Trophoblast cell (in vitro differentiated cells and primary cell): ENCODE data around the gene THNSL1.
"Not testable (repeated sequence)": the region's sequence is repeated elsewhere in the genome, so short reads cannot be mapped to it uniquely, and the experiment has no call there.

ENCODE experiments used
- DNase-seq, 2 donors: peaks; one replicate each; pipeline ENCODE4 v3.0.0-alpha.2; 2016
- H2AFZ ChIP-seq: 2 replicates; pipeline ENCODE4 v1.6.1; 2013; ENCODE audit warnings: low read length, moderate library complexity, mild to moderate bottlenecking; ENCODE audit not compliant: insufficient read depth, poor library complexity
- H2AK5ac ChIP-seq: 2 replicates; pipeline ENCODE4 v1.6.1; 2013; ENCODE audit warnings: mild to moderate bottlenecking, low read length
- H2BK120ac ChIP-seq: 2 replicates; pipeline ENCODE4 v1.6.1; 2013; ENCODE audit warnings: low read length, mild to moderate bottlenecking, moderate library complexity; ENCODE audit not compliant: insufficient read depth, poor library complexity
- H2BK12ac ChIP-seq: 2 replicates; pipeline ENCODE4 v1.6.1; 2013; ENCODE audit warnings: mild to moderate bottlenecking, low read length, moderate library complexity
- H2BK5ac ChIP-seq: 2 replicates; pipeline ENCODE4 v1.6.1; 2013; ENCODE audit warnings: low read length, low read depth, moderate library complexity, mild to moderate bottlenecking; ENCODE audit not compliant: poor library complexity
- H3K14ac ChIP-seq: 2 replicates; pipeline ENCODE4 v1.6.1; 2013; ENCODE audit warnings: mild to moderate bottlenecking, low read length
- H3K18ac ChIP-seq: 2 replicates; pipeline ENCODE4 v1.6.1; 2013; ENCODE audit warnings: mild to moderate bottlenecking, low read length
- H3K23ac ChIP-seq: 2 replicates; pipeline ENCODE4 v1.6.1; 2013; ENCODE audit warnings: low read length
- H3K27ac ChIP-seq: 2 replicates; pipeline ENCODE4 v1.5.1; 2013; ENCODE audit warnings: low read depth, mild to moderate bottlenecking, inconsistent platforms, low read length, moderate library complexity
- H3K27me3 ChIP-seq: 2 replicates; pipeline ENCODE4 v1.6.1; 2013; ENCODE audit warnings: inconsistent platforms, mild to moderate bottlenecking, low read length, moderate library complexity; ENCODE audit not compliant: insufficient read depth
- H3K36me3 ChIP-seq, 2 experiments: 1 replicate in 1 of 2; 2 replicates in 1 of 2; pipeline ENCODE4 v1.6.1; 2013; ENCODE audit warnings: low read length in 2 of 2, mild to moderate bottlenecking in 2 of 2, moderate library complexity in 1 of 2; ENCODE audit not compliant: insufficient read depth in 2 of 2, control insufficient read depth in 1 of 2
- H3K4ac ChIP-seq: 2 replicates; pipeline ENCODE4 v1.6.1; 2013; ENCODE audit warnings: low read depth, mild to moderate bottlenecking, low read length, moderate library complexity
- H3K4me1 ChIP-seq, 2 experiments: 1 replicate in 1 of 2; 2 replicates in 1 of 2; pipeline ENCODE4 v1.6.1; 2013; ENCODE audit warnings: low read length in 2 of 2, mild to moderate bottlenecking in 2 of 2, moderate library complexity in 1 of 2; ENCODE audit not compliant: insufficient read depth in 2 of 2, control insufficient read depth in 1 of 2
- H3K4me2 ChIP-seq: 2 replicates; pipeline ENCODE4 v1.6.1; 2013; ENCODE audit warnings: inconsistent platforms, mild to moderate bottlenecking, low read length, moderate library complexity
- H3K4me3 ChIP-seq: 2 replicates; pipeline ENCODE4 v1.5.1; 2013; ENCODE audit warnings: mild to moderate bottlenecking, low read depth, low read length, inconsistent platforms
- H3K79me1 ChIP-seq: one replicate; pipeline ENCODE4 v1.6.1; 2013; ENCODE audit warnings: low read length
- H3K79me2 ChIP-seq: 2 replicates; pipeline ENCODE4 v1.6.1; 2013; ENCODE audit warnings: low read length, mild to moderate bottlenecking; ENCODE audit not compliant: control insufficient read depth, insufficient read depth, poor library complexity
- H3K9ac ChIP-seq: 2 replicates; pipeline ENCODE4 v1.6.1; 2013; ENCODE audit warnings: mild to moderate bottlenecking, low read length
- H3K9me3 ChIP-seq: 2 replicates; pipeline ENCODE4 v1.6.1; 2013; ENCODE audit warnings: low read depth, mild to moderate bottlenecking, control low read depth, inconsistent platforms, low read length; ENCODE audit not compliant: insufficient read depth
- H4K12ac ChIP-seq: 2 replicates; pipeline ENCODE4 v1.6.1; 2013; ENCODE audit warnings: low read depth, mild to moderate bottlenecking, low read length, moderate library complexity
- H4K8ac ChIP-seq: 2 replicates; pipeline ENCODE4 v1.6.1; 2013; ENCODE audit warnings: low read depth, mild to moderate bottlenecking, low read length, moderate library complexity
- H4K91ac ChIP-seq: one replicate; pipeline ENCODE4 v1.6.1; 2013; ENCODE audit warnings: low read depth, mild to moderate bottlenecking, low read length, moderate library complexity
- WGBS: extraction: QIAGEN DNeasy Blood & Tissue Kit; methylation state at CpG from one replicate; pipeline ENCODE4 v1.1.7; 2013; ENCODE audit warnings: missing lambda C conversion rate; ENCODE audit not compliant: insufficient read length, insufficient coverage; ENCODE audit errors: extremely low coverage; 5-methylcytosine and 5-hydroxymethylcytosine counted together

The THNSL1 gene

DNA sequence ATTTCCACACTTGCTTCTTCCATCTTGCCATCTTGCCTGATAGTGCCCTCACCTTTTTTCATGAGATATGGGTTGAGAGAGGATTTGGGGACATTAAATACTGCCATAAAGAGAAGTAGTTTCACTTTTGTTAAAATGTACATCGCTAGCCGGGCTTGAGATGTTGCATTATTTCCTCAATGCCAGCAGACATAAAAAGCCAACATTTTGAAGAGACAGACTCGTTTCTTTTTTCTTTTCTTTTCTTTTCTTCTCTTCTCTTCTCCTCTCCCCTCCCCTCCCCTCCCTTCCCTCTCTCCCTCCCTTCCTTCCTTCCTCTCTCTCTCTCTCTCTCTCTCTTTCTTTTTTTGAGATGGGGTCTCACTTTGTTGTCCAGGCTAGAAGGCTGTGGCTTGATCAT lies 18.4 kb upstream of the THNSL1 start:
- Histone ChIP-seq H3K4me2 (no peak overlapping the region), H4K8ac (no peak overlapping the region), H3K79me1 (no peaks in the 10 kb centered on the region), H3K27ac (no peak overlapping the region), H4K91ac (no peak overlapping the region), H2AFZ (no peak overlapping the region), H2BK120ac (no peak overlapping the region), H3K9ac (no peak overlapping the region), H2AK5ac (no peak overlapping the region), H3K27me3 (no peaks in the 10 kb centered on the region), H3K9me3 (no peaks in the 10 kb centered on the region), H3K4ac (no peak overlapping the region), H3K18ac (no peak overlapping the region), H3K79me2 (no peaks in the 10 kb centered on the region), H2BK5ac (no peak overlapping the region), H3K14ac (no peak overlapping the region), H3K4me1 (no peaks in the 10 kb centered on the region), H3K36me3 (no peaks in the 10 kb centered on the region), H3K4me3 (no peak overlapping the region), H3K23ac (no peak overlapping the region), H2BK12ac (no peak overlapping the region), H4K12ac (no peak overlapping the region)
- WGBS = no CpG with 5 or more reads among the region's 3 CpGs
- no peak for DNase-seq

DNA sequence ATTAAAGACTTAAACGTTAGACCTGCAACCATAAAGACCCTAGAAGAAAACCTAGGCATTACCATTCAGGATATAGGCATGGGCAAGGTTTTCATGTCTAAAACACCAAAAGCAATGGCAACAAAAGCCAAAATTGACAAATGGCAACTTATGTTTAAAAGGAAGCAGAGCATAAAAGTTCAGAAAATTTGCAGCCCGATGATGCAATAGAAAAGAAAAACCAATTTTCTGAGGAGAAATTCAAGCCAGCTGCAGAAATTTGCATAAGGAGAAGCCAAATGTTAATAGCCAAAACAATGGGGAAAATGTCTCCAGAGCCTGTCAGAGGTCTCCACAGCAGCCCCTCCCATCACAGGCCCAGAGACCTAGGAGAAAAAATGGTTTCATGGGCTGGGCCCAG lies 4.8 kb upstream of the THNSL1 start:
- H3K9ac ChIP-seq, H3K79me1 ChIP-seq, H2AFZ ChIP-seq, H3K36me3 ChIP-seq, H3K79me2 ChIP-seq, H4K8ac ChIP-seq, H4K91ac ChIP-seq, H2BK120ac ChIP-seq, H3K4me2 ChIP-seq, H3K4me1 ChIP-seq, H3K4ac ChIP-seq, H2BK12ac ChIP-seq, H2BK5ac ChIP-seq, H3K14ac ChIP-seq, H4K12ac ChIP-seq, H3K18ac ChIP-seq, H3K4me3 ChIP-seq, H3K9me3 ChIP-seq, DNase-seq, H2AK5ac ChIP-seq, H3K27me3 ChIP-seq, H3K27ac ChIP-seq, H3K23ac ChIP-seq: not testable (repeated sequence)
- no CpG with 5 or more reads among the region's 2 CpGs for WGBS

DNA sequence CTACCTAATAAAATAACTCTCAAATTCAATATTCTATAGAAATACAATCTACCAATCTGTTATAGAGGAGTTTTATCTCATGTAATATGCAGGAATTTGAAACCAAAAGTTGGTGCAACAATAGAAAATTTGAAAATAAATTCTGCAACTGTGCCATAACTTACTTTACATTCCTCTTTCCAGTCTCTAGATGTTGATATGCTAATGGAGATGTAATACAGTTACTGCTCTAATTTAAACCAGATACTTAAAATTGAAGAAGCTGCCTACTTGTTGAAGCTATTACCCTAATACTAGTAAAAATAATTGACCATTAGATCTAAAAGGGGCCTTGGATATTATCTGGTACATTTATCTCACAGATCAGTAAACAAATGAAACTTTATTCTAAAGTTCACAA lies 1.8 kb upstream of the THNSL1 start:
- DNase-seq = no peak
- H3K4me2 ChIP-seq = no peak overlapping the region
- peaks cover 7% of the 10 kb centered on the region for H3K79me1 ChIP-seq
- H2BK120ac ChIP-seq = no peak overlapping the region
- H3K18ac ChIP-seq = no peak overlapping the region
- H3K4me3 ChIP-seq = no peak overlapping the region
- H2BK12ac ChIP-seq = no peak overlapping the region
- H4K12ac ChIP-seq = no peak overlapping the region
- H3K14ac ChIP-seq = no peak overlapping the region
- no peak overlapping the region for H2AK5ac ChIP-seq
- no peak overlapping the region for H2AFZ ChIP-seq
- no peak overlapping the region for H2BK5ac ChIP-seq
- H3K27ac ChIP-seq = no peak overlapping the region
- H3K79me2 ChIP-seq = no peaks in the 10 kb centered on the region
- peaks cover 2 to 3% of the 10 kb centered on the region in 2 experiments for H3K4me1 ChIP-seq
- no peaks in the 10 kb centered on the region for H3K36me3 ChIP-seq
- no peak overlapping the region for H4K91ac ChIP-seq
- H3K4ac ChIP-seq = no peak overlapping the region
- no peaks in the 10 kb centered on the region for H3K27me3 ChIP-seq
- H3K9ac ChIP-seq = no peak overlapping the region
- H3K23ac ChIP-seq = no peak overlapping the region
- H4K8ac ChIP-seq = no peak overlapping the region
- no peaks in the 10 kb centered on the region for H3K9me3 ChIP-seq

DNA sequence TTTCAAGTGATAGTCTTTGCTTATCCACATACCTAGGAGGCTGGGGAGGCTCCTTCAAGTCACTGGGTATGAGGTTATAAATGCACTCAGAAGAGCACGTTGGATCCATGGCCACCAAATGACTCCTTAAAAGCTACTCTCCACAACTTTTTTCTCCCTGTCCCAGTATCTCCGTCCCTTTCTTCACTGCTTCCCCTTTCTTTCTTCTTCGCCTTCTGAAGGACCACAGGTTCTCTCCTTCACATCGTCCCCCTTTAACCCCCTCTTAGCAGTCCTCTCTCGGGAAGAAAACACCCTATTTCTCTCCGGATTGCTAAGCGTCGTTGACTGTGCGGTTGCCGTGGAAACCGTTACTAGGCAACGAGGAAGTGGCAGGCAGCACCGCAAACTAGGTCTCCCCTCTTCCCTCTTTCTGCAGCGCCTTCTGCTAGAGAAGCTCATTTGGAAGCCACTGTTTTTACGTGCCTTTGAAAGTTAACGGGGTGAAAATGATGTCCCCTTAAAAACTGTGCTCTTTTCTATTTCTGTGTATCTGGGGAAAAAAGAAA lies 510 bp upstream of the THNSL1 start, which contains the start of gene ENKUR:
ENKUR (minus strand) TSS at position 331 of the 548 bp plus-strand sequence; CDS start at position 109, 222 bp downstream.
- Histone ChIP-seq H3K79me1 (peaks cover 7% of the 10 kb centered on the region), H3K23ac (no peak within 1 kb of the TSS), H3K79me2 (no peaks in the 10 kb centered on the region), H4K8ac (peak within 1 kb of the TSS; percentile 90), H3K9me3 (no peaks in the 10 kb centered on the region), H3K9ac (peak within 1 kb of the TSS; percentile 49), H4K91ac (peak within 1 kb of the TSS; percentile 78), H3K4me2 (peak within 1 kb of the TSS; percentile 77), H2AFZ (peak within 1 kb of the TSS; percentile 80), H2BK5ac (peak within 1 kb of the TSS; percentile 58), H3K4ac (peak within 1 kb of the TSS; percentile 2), H3K27ac (peak within 1 kb of the TSS; percentile 87), H3K27me3 (no peaks in the 10 kb centered on the region), H3K4me1 (peaks cover 2 to 3% of the 10 kb centered on the region in 2 experiments), H3K14ac (peak within 1 kb of the TSS; percentile 17), H2BK12ac (no peak within 1 kb of the TSS), H3K4me3 (peak within 1 kb of the TSS; percentile 78), H3K36me3 (no peaks in the 10 kb centered on the region), H2AK5ac (no peak within 1 kb of the TSS), H3K18ac (peak within 1 kb of the TSS; percentile 24), H2BK120ac (no peak within 1 kb of the TSS), H4K12ac (peak within 1 kb of the TSS; percentile 59)
- no CpG with 5 or more reads among the region's 16 CpGs for WGBS
- DNase-seq = peak; percentile 66 to 95
